ENCODE measurements around the gene MCC. TPM values are rescaled to one million over a fixed set of nuclear protein-coding genes. Genes with fewer than 3 reads are reported as not detected.
A peak's percentile ranks its signal among the peaks of the same experiment; 100 is the strongest.

MCC gene
- total and polyA plus RNA-seq, 7 donors = 1.4 to 13.8 (median 4.4) TPM

GRCh38 chr5:113235884-113236283, 252.4 kb downstream of the MCC start:
- ATAC-seq (no peak), DNase-seq (no peak)
- H3K4me3 ChIP-seq = no peak overlapping the region
- H3K36me3 ChIP-seq (ENCODE audit: insufficient read depth in 1 of 2, low read depth in 1 of 2) = no peaks in the 10 kb centered on the region
- intact Hi-C loops (cut with DNase I) = no loop called here
- no peaks in the 10 kb centered on the region for H3K27me3 ChIP-seq (ENCODE audit: insufficient read depth in 3 of 3, low read length in 2 of 3)
- H3K27ac ChIP-seq = no peak overlapping the region
- H3K4me1 ChIP-seq = peaks cover 28% of the 10 kb centered on the region
- no peaks in the 10 kb centered on the region for H3K9me3 ChIP-seq
- 95 to 97% (median 95%) methylated on average over 4 of the region's 4 CpGs for WGBS, 3 donors
- TF ChIP-seq CTCF (IDR thresholded peaks at IDR 0.05) = no peak

GRCh38 chr5:113234546-113234945, 253.7 kb downstream of the MCC start:
- peaks cover 31% of the 10 kb centered on the region for H3K4me1 ChIP-seq
- ATAC-seq (no peak), DNase-seq (no peak)
- no peak for TF ChIP-seq CTCF (IDR thresholded peaks at IDR 0.05)
- H3K36me3 ChIP-seq (ENCODE audit: insufficient read depth in 1 of 2, low read depth in 1 of 2) = no peaks in the 10 kb centered on the region
- H3K9me3 ChIP-seq = no peaks in the 10 kb centered on the region
- H3K27ac ChIP-seq = no peak overlapping the region
- WGBS, 3 donors = 75 to 81% (median 79%) methylated on average over 1 of the region's 1 CpG
- no peak overlapping the region for H3K4me3 ChIP-seq
- H3K27me3 ChIP-seq (ENCODE audit: insufficient read depth in 3 of 3, low read length in 2 of 3) = no peaks in the 10 kb centered on the region
- intact Hi-C loops (cut with DNase I) = no loop called here

GRCh38 chr5:113233606-113234005, 254.6 kb downstream of the MCC start:
- DNase-seq (no peak), ATAC-seq (no peak)
- Histone ChIP-seq H3K36me3 (ENCODE audit: insufficient read depth in 1 of 2, low read depth in 1 of 2) (no peaks in the 10 kb centered on the region), H3K9me3 (no peaks in the 10 kb centered on the region), H3K4me3 (no peak overlapping the region), H3K27ac (no peak overlapping the region), H3K4me1 (peaks cover 30% of the 10 kb centered on the region), H3K27me3 (ENCODE audit: insufficient read depth in 3 of 3, low read length in 2 of 3) (peaks cover 0 to 1% (median 0%) of the 10 kb centered on the region in 3 donors)
- 87 to 97% (median 96%) methylated on average over 1 of the region's 1 CpG for WGBS, 3 donors
- no peak for TF ChIP-seq CTCF (IDR thresholded peaks at IDR 0.05)
- intact Hi-C loops (cut with DNase I) = no loop called here

GRCh38 chr5:113232667-113233066, 255.6 kb downstream of the MCC start:
- Histone ChIP-seq H3K36me3 (ENCODE audit: insufficient read depth in 1 of 2, low read depth in 1 of 2) (no peaks in the 10 kb centered on the region), H3K9me3 (no peaks in the 10 kb centered on the region), H3K4me3 (no peak overlapping the region), H3K4me1 (peaks cover 24% of the 10 kb centered on the region), H3K27me3 (ENCODE audit: insufficient read depth in 3 of 3, low read length in 2 of 3) (peaks cover 0 to 2% (median 0%) of the 10 kb centered on the region in 3 donors), H3K27ac (peak overlapping the region; percentile 12)
- TF ChIP-seq CTCF (IDR thresholded peaks at IDR 0.05) = no peak
- ATAC-seq (peak in 3 of 4 donors; percentile 58 to 79 (median 63)), DNase-seq (no peak)
- WGBS, 3 donors = 24 to 31% (median 28%) methylated on average over 2 of the region's 2 CpGs
- intact Hi-C loops (cut with DNase I) = no loop called here

GRCh38 chr5:113232221-113232620, 256.0 kb downstream of the MCC start:
- TF ChIP-seq CTCF (IDR thresholded peaks at IDR 0.05) = no peak
- H3K9me3 ChIP-seq = no peaks in the 10 kb centered on the region
- WGBS, 3 donors = 14 to 24% (median 24%) methylated on average over 2 of the region's 2 CpGs
- DNase-seq = no peak
- H3K27me3 ChIP-seq (ENCODE audit: insufficient read depth in 3 of 3, low read length in 2 of 3) = peaks cover 0 to 2% (median 0%) of the 10 kb centered on the region in 3 donors
- intact Hi-C loops (cut with DNase I) = no loop called here
- no peak overlapping the region for H3K4me3 ChIP-seq
- peak overlapping the region; percentile 12 for H3K27ac ChIP-seq
- ATAC-seq = peak; percentile 71 to 92 (median 77)
- peaks cover 20% of the 10 kb centered on the region for H3K4me1 ChIP-seq
- no peaks in the 10 kb centered on the region for H3K36me3 ChIP-seq (ENCODE audit: insufficient read depth in 1 of 2, low read depth in 1 of 2)

Data from psoas muscle (tissue), 8 donors.